SK-N-SH treated with all-trans-retinoic acid at 6 μM for 48 hours (cell line): Measurements from ENCODE around the gene CHCHD6.

ENCODE experiments used
- BACH2 ChIP-seq: fragments of 250-450 bp; sonication (Bioruptor Pico); IDR thresholded peaks from 2 replicates; pipeline ENCODE4 v1.9.0; 2021; ENCODE audit warnings: mild to moderate bottlenecking, borderline replicate concordance
- TCF4 ChIP-seq: fragments of 250-450 bp; sonication (Bioruptor Pico); IDR thresholded peaks from 2 replicates; pipeline ENCODE4 v1.8.0; 2021; ENCODE audit warnings: mild to moderate bottlenecking, moderate library complexity, borderline replicate concordance
- ZC3H10 ChIP-seq: fragments of 250-450 bp; sonication (Bioruptor Pico); IDR thresholded peaks from 2 replicates; pipeline ENCODE4 v1.5.1; 2021; ENCODE audit warnings: mild to moderate bottlenecking, moderate library complexity
- ZFP3 ChIP-seq: fragments of 250-450 bp; sonication (Bioruptor Pico); IDR thresholded peaks from 2 replicates; pipeline ENCODE4 v1.5.0; 2020; ENCODE audit warnings: mild to moderate bottlenecking, moderate library complexity
- ZNF70 ChIP-seq: fragments of 450-650 bp; formaldehyde crosslinking; IDR thresholded peaks from 2 replicates; pipeline ENCODE4 v1.5.0; 2020; ENCODE audit warnings: mild to moderate bottlenecking, moderate library complexity
- TF ChIP-seq, protein P1 (sequence below): fragments of 250-450 bp; sonication (Bioruptor Pico); IDR thresholded peaks from 2 replicates; pipeline ENCODE4 v1.5.0; 2020; ENCODE audit warnings: mild to moderate bottlenecking, moderate library complexity
- TF ChIP-seq, protein P2 (sequence below): fragments of 250-450 bp; sonication (Bioruptor Pico); IDR thresholded peaks from 2 replicates; pipeline ENCODE4 v1.8.0; 2021; ENCODE audit warnings: low read depth, mild to moderate bottlenecking, moderate library complexity, borderline replicate concordance
- TF ChIP-seq, protein P3 (sequence below): fragments of 250-450 bp; sonication (Bioruptor Pico); IDR thresholded peaks from 2 replicates; pipeline ENCODE4 v1.8.0; 2020; ENCODE audit warnings: mild to moderate bottlenecking, moderate library complexity, borderline replicate concordance

DNA sequence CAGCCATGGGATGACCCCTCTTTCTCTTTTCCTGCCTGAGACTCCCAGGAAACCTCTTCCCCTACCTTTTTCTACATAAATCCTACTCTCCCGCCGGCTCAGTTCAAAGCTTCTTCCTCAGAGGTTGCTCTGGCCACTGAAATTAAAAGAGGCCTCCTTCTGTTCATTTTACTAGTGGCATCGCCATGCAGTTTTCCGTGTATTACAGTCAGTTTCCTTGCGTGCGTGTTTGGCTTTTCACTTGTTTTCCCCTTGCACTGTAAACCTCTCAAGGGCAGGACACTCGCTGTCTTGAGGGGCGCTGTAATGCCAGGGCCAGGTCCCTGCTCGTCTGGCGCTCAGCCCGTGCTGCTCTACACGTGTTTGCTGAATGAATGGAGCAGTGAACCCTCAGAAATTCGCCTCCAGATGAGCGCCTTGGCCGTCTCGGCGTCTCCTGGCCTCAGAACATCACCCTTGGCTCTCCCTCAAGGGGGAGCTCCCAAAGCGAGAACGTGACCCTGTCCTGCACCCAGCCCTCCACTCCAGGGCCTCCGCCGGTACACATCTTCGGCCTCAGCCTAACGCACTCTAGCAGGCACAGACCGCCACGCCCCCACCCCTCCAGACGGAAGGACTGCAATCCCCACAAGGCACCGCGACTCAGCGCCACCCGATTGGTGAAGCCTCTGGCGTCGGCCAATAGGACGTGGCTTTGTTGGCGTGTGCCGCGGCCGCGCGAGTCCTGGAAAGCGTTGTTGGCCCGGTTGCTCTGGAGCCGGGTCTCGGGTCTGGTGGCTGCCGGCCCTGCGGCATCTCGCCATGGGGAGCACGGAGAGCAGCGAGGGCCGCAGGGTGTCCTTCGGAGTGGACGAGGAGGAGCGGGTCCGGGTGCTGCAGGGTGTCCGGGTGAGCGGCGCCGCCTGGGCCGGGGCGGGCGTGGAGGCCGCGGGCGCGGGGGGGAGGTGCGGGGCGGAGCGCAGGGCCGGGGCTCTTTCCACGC, at the start of gene CHCHD6:
- TF ChIP-seq ZC3H10 (no peak), TCF4 (CRISPR knock-in tag) (no peak), ZFP3 (CRISPR knock-in tag) (no peak), BACH2 (CRISPR knock-in tag) (no peak), ZNF70 (no peak; the same call in 1 of the 2 replicates)
- TF ChIP-seq, protein P1, sequence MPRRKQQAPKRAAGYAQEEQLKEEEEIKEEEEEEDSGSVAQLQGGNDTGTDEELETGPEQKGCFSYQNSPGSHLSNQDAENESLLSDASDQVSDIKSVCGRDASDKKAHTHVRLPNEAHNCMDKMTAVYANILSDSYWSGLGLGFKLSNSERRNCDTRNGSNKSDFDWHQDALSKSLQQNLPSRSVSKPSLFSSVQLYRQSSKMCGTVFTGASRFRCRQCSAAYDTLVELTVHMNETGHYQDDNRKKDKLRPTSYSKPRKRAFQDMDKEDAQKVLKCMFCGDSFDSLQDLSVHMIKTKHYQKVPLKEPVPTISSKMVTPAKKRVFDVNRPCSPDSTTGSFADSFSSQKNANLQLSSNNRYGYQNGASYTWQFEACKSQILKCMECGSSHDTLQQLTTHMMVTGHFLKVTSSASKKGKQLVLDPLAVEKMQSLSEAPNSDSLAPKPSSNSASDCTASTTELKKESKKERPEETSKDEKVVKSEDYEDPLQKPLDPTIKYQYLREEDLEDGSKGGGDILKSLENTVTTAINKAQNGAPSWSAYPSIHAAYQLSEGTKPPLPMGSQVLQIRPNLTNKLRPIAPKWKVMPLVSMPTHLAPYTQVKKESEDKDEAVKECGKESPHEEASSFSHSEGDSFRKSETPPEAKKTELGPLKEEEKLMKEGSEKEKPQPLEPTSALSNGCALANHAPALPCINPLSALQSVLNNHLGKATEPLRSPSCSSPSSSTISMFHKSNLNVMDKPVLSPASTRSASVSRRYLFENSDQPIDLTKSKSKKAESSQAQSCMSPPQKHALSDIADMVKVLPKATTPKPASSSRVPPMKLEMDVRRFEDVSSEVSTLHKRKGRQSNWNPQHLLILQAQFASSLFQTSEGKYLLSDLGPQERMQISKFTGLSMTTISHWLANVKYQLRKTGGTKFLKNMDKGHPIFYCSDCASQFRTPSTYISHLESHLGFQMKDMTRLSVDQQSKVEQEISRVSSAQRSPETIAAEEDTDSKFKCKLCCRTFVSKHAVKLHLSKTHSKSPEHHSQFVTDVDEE (CRISPR knock-in tag): no peak
- TF ChIP-seq, protein P2, sequence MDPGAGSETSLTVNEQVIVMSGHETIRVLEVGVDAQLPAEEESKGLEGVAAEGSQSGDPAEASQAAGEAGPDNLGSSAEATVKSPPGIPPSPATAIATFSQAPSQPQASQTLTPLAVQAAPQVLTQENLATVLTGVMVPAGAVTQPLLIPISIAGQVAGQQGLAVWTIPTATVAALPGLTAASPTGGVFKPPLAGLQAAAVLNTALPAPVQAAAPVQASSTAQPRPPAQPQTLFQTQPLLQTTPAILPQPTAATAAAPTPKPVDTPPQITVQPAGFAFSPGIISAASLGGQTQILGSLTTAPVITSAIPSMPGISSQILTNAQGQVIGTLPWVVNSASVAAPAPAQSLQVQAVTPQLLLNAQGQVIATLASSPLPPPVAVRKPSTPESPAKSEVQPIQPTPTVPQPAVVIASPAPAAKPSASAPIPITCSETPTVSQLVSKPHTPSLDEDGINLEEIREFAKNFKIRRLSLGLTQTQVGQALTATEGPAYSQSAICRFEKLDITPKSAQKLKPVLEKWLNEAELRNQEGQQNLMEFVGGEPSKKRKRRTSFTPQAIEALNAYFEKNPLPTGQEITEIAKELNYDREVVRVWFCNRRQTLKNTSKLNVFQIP: no peak
- TF ChIP-seq, protein P3, sequence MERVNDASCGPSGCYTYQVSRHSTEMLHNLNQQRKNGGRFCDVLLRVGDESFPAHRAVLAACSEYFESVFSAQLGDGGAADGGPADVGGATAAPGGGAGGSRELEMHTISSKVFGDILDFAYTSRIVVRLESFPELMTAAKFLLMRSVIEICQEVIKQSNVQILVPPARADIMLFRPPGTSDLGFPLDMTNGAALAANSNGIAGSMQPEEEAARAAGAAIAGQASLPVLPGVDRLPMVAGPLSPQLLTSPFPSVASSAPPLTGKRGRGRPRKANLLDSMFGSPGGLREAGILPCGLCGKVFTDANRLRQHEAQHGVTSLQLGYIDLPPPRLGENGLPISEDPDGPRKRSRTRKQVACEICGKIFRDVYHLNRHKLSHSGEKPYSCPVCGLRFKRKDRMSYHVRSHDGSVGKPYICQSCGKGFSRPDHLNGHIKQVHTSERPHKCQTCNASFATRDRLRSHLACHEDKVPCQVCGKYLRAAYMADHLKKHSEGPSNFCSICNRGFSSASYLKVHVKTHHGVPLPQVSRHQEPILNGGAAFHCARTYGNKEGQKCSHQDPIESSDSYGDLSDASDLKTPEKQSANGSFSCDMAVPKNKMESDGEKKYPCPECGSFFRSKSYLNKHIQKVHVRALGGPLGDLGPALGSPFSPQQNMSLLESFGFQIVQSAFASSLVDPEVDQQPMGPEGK (CRISPR knock-in tag): no peak
